Putamen (tissue), 1 donor: ENCODE results near the gene AK1.
A peak's percentile ranks its signal among the peaks of the same experiment; 100 is the strongest.

ENCODE experiments used
- DNase-seq: peaks from one replicate; pipeline ENCODE4 v3.0.0-alpha.2; 2016; ENCODE audit warnings: low spot score

AK1 gene

GRCh38 chr9:127867356-127868277 is 9.9 kb downstream of the AK1 start:
- no peak for DNase-seq

- DNase-seq = no peak
Measured at GRCh38 chr9:127866535-127866934, 10.9 kb downstream of the AK1 start.

GRCh38 chr9:127865645-127866464 is 11.6 kb downstream of the AK1 start:
- no peak for DNase-seq

- DNase-seq = no peak
Measured at GRCh38 chr9:127863191-127863621, 14.3 kb downstream of the AK1 start.

- peak; percentile 60 for DNase-seq
Measured at GRCh38 chr9:127862075-127863011, 15.1 kb downstream of the AK1 start.

GRCh38 chr9:127860779-127861178 is 16.7 kb downstream of the AK1 start:
- no peak for DNase-seq

- DNase-seq = no peak
Measured at GRCh38 chr9:127860260-127860659, 17.2 kb downstream of the AK1 start.

- DNase-seq = no peak
Measured at GRCh38 chr9:127858041-127858512, 19.4 kb downstream of the AK1 start.

- DNase-seq = no peak
Measured at GRCh38 chr9:127857278-127857677, 20.2 kb downstream of the AK1 start.

GRCh38 chr9:127856729-127857116 is 20.8 kb downstream of the AK1 start:
- no peak for DNase-seq

GRCh38 chr9:127856094-127856728 is 21.3 kb downstream of the AK1 start:
- no peak for DNase-seq

GRCh38 chr9:127855522-127855921 is 22.0 kb downstream of the AK1 start:
- DNase-seq = no peak

- DNase-seq = no peak
Measured at GRCh38 chr9:127854960-127855359, 22.5 kb downstream of the AK1 start.

- no peak for DNase-seq
Measured at GRCh38 chr9:127854184-127854806, 23.2 kb downstream of the AK1 start, which contains the start of gene ENG. Gene ENG, minus strand, starts transcription at chr9:127854658. Its CDS starts 303 bp downstream, at chr9:127854355.

- DNase-seq = no peak
Measured at GRCh38 chr9:127853312-127854183, 23.9 kb downstream of the AK1 start.

GRCh38 chr9:127852829-127853228 is 24.6 kb downstream of the AK1 start:
- no peak for DNase-seq

GRCh38 chr9:127850286-127850830 is 27.1 kb downstream of the AK1 start:
- DNase-seq = no peak

- DNase-seq = no peak
Measured at GRCh38 chr9:127848756-127849504, 28.5 kb downstream of the AK1 start.
